ENCODE results near the gene ADH1C.

Gene ADH1C

GRCh38 chr4:99300934-99301333 is 51.6 kb downstream of the ADH1C start:
- no peak for DNase-seq

GRCh38 chr4:99293357-99293756 is 59.2 kb downstream of the ADH1C start:
- no peak for DNase-seq

GRCh38 chr4:99290848-99291786 is 61.4 kb downstream of the ADH1C start, which contains the start of gene ADH1A:
TSS of gene ADH1A (minus strand) at chr4:99290985. CDS start at chr4:99290914, 71 bp downstream.
- DNase-seq, result no peak
